Measurements from ENCODE around the gene NPAT.

- TF ChIP-seq, protein P1, sequence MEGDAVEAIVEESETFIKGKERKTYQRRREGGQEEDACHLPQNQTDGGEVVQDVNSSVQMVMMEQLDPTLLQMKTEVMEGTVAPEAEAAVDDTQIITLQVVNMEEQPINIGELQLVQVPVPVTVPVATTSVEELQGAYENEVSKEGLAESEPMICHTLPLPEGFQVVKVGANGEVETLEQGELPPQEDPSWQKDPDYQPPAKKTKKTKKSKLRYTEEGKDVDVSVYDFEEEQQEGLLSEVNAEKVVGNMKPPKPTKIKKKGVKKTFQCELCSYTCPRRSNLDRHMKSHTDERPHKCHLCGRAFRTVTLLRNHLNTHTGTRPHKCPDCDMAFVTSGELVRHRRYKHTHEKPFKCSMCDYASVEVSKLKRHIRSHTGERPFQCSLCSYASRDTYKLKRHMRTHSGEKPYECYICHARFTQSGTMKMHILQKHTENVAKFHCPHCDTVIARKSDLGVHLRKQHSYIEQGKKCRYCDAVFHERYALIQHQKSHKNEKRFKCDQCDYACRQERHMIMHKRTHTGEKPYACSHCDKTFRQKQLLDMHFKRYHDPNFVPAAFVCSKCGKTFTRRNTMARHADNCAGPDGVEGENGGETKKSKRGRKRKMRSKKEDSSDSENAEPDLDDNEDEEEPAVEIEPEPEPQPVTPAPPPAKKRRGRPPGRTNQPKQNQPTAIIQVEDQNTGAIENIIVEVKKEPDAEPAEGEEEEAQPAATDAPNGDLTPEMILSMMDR (IDR thresholded peaks at IDR 0.05): no peak
- TF ChIP-seq POLR2A (IDR thresholded peaks at IDR 0.05): no peak
- no peak for TF ChIP-seq POLR2AphosphoS5 (IDR thresholded peaks at IDR 0.05; ENCODE audit: insufficient read depth in 1 of 2, low read depth in 1 of 2)
Measured at GRCh38 chr11:108125096-108125495, 97.3 kb downstream of the NPAT start.
